HG03097 (cell line): ENCODE measurements around the gene GRIK4.
A peak's percentile ranks its signal among the peaks of the same experiment; 100 is the strongest.
"Not testable (repeated sequence)": the region's sequence is repeated elsewhere in the genome, so short reads cannot be mapped to it uniquely, and the experiment has no call there.

ENCODE experiments used
- ATAC-seq: cut with Tn5 transposase; IDR thresholded peaks from one replicate; pipeline ENCODE4 v1.9.1; 2021; ENCODE audit not compliant: unreplicated experiment, low FRiP score

Gene GRIK4

DNA sequence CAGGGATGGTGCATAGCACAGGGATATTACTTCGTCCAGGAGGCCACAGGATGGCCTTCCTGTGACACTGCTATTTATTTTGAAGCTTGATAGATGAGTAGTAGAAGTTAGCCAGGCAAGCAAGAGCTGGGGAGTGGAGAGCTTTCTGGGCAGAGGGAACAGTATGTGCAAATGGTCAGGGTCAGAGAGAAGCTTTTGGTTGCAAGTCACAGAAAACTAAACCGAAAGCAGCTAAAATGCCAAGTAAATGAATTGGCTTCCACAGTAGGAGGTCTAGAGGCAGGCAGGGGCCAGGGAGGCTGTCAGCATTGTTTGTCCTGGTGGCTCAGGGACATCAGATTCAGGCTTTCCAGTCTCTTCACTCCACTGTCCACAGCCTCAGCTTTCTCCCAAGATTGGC, 247.5 kb downstream of the GRIK4 start:
- no peak for ATAC-seq

- ATAC-seq = not testable (repeated sequence)
Measured at GRCh38 chr11:120765710-120766109, 254.2 kb downstream of the GRIK4 start.

DNA sequence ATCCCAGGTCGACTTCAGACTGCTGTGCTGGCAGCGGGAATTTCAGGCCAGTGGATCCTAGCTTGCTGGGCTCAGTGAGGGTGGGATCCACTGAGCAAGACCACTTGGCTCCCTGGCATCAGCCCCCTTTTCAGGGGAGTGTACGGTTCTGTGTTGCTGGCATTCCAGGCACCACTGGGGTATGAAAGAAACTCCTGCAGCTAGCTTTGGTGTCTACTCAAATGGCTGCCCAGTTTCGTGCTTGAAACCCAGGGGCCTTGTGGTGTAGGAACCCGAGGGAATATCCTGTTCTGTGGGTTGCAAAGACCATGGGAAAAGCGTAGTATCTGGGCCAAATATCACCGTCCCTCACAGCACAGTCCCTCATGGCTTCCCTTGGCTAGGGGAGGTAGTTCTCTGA, 254.8 kb downstream of the GRIK4 start:
- ATAC-seq = no peak

GRCh38 chr11:120768949-120769348, 257.4 kb downstream of the GRIK4 start:
- ATAC-seq = no peak

DNA sequence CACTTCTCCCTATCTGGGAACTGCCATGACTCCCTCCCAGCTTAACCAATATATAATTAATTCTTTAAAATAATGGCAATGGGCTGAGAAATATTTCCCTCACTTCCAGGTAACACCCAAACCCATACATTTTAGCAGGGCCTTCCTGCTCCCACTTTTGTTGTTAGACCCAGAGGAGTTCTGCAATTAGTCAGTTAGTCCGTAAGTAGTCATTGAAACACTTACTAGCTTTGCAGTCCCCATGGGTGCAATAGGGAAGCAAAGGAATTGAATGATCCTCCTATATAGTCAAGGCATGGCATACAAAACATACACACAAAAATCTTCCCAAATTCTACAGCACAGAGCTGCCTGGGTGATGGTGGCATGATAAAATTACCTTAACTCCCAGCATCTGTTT, 258.4 kb downstream of the GRIK4 start:
- no peak for ATAC-seq

DNA sequence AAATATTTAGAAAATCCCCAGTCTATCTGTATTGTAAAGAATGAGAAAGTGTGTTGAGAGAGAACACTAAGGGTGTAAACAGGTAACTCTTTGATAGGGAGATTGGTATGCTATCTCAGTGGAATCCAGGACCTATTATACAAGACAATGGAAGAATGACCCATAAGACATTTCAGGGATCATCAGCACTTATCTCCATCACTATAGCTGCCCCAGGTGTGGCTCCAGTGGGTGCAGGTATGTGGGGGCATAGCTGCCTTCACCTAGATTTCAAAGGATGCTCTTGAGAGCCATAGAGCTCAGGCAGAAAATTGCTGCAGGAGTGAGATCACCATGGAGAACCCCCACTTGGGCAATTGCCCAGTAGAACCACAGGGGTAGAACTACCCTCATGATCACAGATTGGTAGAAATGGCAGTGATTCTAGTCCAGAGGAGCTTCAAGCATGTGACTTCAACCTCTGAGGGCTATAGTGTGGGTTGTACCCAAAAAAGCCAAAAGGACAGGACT, 260.1 kb downstream of the GRIK4 start:
- ATAC-seq = no peak

DNA sequence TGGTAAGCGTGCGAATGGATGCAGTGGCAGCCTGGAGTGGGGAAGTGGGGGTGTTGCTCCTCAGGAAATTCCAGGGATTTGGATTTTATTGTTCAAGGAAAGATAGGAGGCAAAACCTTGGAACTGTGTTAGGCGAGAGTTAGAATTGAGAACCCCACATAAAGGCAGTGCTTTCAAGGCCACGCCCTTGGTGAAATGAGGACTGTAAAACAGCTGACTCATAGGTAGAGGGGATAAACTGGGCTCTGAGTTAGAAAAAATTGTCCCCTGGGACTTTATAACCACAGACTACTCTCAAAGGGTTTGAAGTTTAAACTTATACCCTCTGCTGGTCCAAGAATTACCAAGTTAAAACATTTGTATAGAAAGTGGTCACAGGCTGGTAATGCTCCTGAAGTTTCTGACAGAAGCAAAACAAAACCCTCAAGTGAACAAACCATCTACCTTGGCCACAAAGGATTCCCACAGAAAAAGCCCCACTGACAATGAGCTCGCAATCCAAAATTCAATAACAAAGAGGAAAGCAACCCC, 262.0 kb downstream of the GRIK4 start:
- ATAC-seq = peak; percentile 81

DNA sequence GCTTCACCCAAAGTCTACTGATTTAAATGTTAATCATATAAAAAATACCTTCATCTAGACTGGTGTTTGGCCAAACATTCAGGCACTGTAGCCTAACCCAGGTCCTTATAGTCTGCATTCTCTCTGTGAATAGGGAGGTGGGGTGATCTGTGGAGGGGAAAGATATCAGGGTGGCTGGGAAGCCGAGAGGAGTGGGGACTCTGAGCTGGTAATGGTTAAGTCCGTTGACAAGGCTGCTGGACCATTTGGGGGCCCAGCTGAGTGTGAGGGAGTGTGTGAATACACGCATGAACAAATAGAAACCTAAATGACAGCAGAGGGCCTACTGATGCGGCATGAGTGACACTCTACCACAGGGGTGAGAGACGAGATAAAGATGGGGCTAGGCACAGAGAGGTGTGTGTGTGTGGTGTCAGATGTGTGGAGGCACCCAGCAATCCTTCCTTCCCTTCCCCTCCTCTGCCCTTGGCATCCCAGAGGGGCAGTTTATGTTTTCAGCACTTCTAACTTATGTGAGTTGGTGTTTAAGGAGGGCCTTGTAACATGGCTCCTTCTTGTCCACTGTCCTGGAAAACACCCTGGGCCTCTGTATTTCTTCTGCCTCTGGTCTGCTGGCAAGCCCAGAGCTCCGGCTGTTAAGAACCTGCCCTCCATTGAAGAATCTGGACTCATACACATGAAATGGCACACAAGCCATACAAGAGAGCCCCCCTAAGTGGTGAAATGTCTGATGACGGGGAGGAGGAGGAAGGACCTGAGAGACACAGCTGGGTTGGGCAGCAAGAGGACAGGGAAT, 263.2 kb downstream of the GRIK4 start:
- ATAC-seq = no peak

DNA sequence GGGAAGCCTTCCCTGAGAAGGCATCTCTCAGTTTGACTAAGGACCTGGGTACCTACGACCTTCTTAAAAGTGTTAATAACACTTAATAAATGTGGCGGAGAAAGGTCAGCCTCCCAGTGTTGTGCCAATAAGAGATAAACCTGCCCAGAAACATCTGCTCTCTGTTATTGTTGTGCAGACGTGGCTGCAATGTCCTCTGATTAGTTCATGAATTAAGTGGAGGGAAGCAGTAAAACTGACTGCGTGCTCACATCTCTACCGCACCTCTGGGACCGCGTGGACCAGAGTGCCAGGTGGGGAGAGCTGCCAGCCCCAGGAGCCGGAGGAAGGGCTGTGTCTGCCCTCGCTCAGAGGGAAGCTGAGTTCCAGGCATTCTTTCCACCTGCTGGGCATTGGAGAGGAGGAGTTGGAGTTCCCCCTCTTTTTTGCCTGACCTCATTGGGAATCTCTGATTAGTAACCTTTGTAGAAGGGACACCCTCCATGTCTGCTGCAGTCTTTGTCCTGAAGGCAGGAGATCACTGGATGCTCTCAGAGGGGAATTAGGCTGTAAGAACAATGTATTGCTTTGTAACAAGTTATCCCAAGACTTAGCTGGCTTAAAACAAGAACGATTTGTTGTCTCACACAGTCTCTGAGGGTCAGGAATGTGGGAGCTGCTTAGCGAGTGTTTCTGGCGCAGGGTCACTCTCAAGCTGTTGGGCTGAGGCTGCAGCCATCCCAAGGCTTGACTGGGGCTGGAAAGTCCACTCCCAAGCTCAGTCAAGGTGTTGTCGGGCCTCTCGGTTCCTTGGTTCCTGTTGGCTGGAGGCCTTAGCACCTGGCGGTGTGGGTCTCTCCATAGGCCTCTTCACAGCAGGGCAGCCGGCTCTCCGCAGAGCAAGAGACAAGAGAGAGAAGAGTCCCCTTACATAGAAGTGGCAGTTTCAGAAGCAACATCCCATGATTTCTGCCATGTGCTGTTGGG, 264.7 kb downstream of the GRIK4 start:
- no peak for ATAC-seq

DNA sequence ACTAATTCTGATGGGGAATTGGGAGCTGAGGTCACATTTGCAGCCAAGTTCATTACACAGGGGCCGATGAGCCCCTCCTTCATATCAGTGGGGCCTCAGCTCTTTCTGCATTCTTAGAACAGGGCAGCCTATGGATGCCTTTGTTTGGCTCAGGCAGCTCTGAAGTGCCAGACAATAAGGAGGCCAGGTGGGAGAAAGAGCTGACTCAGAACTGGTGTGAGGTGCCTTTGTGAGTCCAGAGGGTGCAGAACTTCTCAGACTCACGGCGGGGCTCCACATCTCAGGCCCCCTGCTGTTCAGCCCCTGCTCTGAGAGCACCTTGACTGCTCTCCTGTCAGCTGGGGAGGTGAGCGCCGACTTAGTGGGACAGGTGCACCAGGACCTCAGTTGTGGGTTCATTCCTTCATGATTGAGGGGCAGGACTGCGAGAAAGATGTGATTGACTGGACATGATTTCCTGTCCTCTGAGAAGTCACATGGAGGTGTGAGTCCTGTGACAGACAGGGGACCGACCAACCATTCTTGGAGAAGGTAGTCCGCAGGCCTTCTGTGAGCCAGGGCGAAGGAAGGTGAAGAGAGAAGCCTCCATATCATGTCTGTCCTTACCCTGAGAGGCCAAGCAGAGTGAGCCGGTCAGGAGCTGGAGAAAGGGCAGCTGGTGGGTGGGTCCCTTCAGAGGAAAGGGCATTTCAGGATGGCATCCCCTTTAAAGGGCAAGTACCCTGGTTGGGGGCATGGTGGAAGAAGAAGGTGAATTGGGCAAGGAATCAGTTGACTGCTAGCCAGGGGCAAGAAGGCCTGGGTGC, 267.3 kb downstream of the GRIK4 start:
- no peak for ATAC-seq

- ATAC-seq = no peak
Measured at GRCh38 chr11:120780239-120780638, 268.7 kb downstream of the GRIK4 start.

DNA sequence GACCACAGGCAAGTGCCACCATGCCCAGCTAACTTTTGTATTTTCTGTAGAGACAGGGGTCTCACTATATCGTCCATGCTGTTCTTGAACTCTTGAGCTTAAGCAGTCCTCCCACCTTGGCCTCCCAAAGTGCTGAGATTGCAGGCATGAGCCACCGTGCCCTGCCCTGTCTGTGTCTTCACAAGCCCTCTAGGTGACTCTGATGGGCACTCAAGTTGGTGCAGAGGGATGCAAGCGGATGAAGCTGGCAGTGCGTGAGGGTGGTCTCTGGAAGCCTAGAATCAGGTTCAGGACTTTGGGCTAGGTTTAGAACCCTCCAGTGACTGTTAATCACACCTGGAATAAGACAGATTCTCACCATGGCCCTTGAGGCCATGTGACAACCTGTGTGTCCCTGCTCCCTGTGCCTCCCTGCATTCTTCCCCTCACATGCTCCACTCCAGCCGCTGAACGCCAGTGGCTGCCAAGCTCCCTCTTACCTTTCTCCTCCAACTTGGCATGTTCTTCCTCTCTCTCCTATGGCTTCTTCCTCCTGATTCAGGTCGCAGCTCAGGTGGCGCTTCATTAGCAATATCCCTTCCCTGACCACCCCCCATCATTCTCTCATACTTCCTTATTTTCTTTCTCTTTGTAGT, 270.1 kb downstream of the GRIK4 start:
- no peak for ATAC-seq

- ATAC-seq = no peak
Measured at GRCh38 chr11:120784566-120785251, 273.2 kb downstream of the GRIK4 start.

DNA sequence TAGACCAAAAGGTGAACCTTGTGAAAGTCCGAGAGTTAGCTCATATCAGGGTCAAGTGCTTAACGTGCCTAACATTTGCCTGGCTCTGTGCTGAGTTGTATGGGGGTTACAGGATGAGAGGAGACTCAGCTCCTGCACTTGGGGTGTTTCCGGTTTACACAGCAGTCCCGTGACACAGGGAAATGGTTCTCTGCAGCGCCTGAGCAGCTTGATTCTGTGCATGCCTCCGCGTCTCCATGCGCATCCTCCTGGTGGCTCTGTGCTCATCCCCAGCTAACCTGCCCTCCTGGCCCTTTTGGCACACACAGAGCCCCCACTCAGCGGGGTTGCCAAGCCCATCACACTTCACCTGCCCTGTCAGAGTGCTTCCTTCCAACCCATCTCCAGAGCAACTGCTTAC, 274.0 kb downstream of the GRIK4 start:
- ATAC-seq = no peak

GRCh38 chr11:120786206-120786735, 274.7 kb downstream of the GRIK4 start:
- no peak for ATAC-seq

GRCh38 chr11:120787224-120787623, 275.7 kb downstream of the GRIK4 start:
- ATAC-seq = not testable (repeated sequence)

DNA sequence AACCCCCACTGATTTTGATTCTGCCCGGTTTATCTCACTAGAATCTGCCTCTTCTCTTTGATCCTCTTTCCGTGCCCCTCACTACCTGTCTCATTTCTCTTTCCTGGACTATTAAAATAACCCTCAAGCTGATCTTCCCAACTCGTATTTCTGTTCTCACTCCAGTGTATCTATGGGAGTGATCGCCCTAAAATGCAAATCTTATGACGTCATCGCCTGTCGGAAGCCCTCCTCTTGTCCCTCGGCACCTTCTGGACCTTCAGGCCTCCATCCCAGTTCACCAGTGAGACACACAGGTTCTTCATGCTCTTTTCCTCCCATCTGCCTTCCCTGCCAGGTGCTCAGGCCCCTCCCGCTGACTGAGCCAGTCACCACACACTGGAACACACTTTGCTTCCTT, 277.8 kb downstream of the GRIK4 start:
- no peak for ATAC-seq

DNA sequence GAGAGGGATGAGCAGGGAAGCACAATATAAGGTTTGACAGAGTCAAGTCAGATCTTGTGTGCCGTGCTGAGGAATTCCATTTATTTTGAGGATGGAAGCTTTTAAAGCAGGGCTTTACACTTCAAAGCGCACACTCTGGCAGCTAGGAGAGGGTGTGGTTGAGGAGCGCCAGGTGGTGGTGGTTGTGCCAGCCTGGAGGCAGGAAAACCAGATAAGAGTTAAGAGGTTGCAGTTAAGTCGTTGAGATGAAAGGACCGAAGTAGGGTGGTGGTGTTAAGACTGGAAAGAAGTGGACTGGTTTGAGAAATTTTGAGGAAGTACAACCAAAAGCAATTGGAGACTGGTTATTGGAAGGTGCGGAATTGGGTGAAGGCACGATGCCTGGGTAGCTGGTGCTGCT, 280.8 kb downstream of the GRIK4 start:
- no peak for ATAC-seq

DNA sequence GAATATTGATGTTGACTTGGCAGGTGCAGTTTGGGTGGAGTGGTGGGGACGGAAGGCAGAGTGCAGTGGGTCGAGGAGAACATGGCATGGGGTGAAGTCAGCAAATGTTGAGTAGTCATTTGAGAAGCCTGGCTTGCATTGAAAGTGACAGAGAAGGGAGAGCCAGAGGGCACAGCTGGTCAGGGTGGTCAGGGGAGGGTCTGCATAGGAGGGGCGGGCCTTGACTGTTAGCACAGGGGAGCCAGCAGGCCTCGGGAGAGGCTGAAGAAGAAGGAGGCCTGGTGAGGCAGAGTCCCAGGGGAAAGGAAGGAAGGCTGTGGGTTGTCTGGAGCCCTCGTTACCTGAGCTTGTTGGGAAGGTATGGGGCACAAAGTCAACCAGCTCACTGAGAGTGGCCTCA, 281.6 kb downstream of the GRIK4 start:
- ATAC-seq = no peak
